ENCODE measurements around the gene ST3GAL4. TPM values are rescaled to one million over a fixed set of nuclear protein-coding genes. Genes with fewer than 3 reads are reported as not detected.

The ST3GAL4 gene
- total and polyA plus RNA-seq, 2 of the 8 experiments (the other 6 are each of a cell fraction or from before 2014, with no cell fraction given) = 15.6 to 20.0 TPM

- H2BK15ac ChIP-seq (ENCODE audit: low read length) = no peak overlapping the region
- H3K27ac ChIP-seq (ENCODE audit: low read depth, low read length) = no peak overlapping the region
- H3K4ac ChIP-seq (replicated peaks; ENCODE audit: insufficient read length, low read depth, low read length) = no peak overlapping the region
- DNase-seq (ENCODE audit: low read depth in 1 of 2, low spot score in 2 of 2) = no peak
- no peaks in the 10 kb centered on the region; the same call in 1 of the 2 replicates for H3K79me1 ChIP-seq (ENCODE audit: low read depth, low read length)
- no peak overlapping the region for H2AK5ac ChIP-seq (ENCODE audit: low read depth, low read length)
- H2BK20ac ChIP-seq (ENCODE audit: low read length) = no peak overlapping the region
- no peak overlapping the region for H3K4me2 ChIP-seq (ENCODE audit: insufficient read depth in 1 of 2, low read depth in 2 of 2, low read length in 2 of 2)
- POLR2A ChIA-PET (ENCODE audit: partially characterized antibody) = interaction anchor here (1.8 to 2.0 kb wide), 2 partner anchors 10 to 16 kb away, joined by 6 read pairs; no protein-coding TSS in a partner anchor
- H3K14ac ChIP-seq (ENCODE audit: insufficient read length) = no peak overlapping the region
- no peak overlapping the region for H4K8ac ChIP-seq (ENCODE audit: extremely low read depth, insufficient read depth, low read length)
- no peak overlapping the region for H4K91ac ChIP-seq (replicated peaks; ENCODE audit: insufficient read length, low read length)
- no peak overlapping the region for H3K9ac ChIP-seq (replicated peaks in 1 of 4; ENCODE audit: extremely low read depth in 1 of 4, low read depth in 3 of 4, low read length in 3 of 4)
- no peak overlapping the region for H2BK12ac ChIP-seq (ENCODE audit: low read depth, low read length)
- FAIRE-seq = no peak
- no peak overlapping the region for H3K18ac ChIP-seq (ENCODE audit: extremely low read depth, low read length)
- H4K5ac ChIP-seq (ENCODE audit: insufficient read length, low read depth, low read length) = no peak overlapping the region
- H4K20me1 ChIP-seq (replicated peaks in 1 of 2; ENCODE audit: control insufficient read depth in 1 of 2, insufficient read depth in 2 of 2, low read length in 2 of 2) = peaks cover 0 to 2% of the 10 kb centered on the region in 2 experiments
- CTCF ChIA-PET (ENCODE audit: partially characterized antibody) = interaction anchor here (0.7 to 6.5 kb wide), 12 partner anchors 9 to 283 kb away, joined by 3 to 31 read pairs (median 4); no protein-coding TSS in a partner anchor
- H3K9me3 ChIP-seq (ENCODE audit: insufficient read depth in 2 of 2, low read depth in 1 of 2, low read length in 1 of 2) = no peaks in the 10 kb centered on the region
- H2AFZ ChIP-seq (ENCODE audit: low read length) = no peak overlapping the region
- H2BK120ac ChIP-seq (replicated peaks; ENCODE audit: low read depth, low read length) = no peak overlapping the region
- H3K23me2 ChIP-seq (ENCODE audit: low read depth, low read length) = 0 out of 2 replicates have a peak, but pooled peaks cover under 1% of the 10 kb centered on the region
- H3K56ac ChIP-seq (replicated peaks; ENCODE audit: insufficient read length, low read depth, low read length) = no peak overlapping the region
- H3K4me1 ChIP-seq (replicated peaks in 1 of 4; ENCODE audit: control insufficient read depth in 3 of 4, insufficient read depth in 4 of 4, low read length in 3 of 4) = peaks cover 0 to 18% (median 6%) of the 10 kb centered on the region in 4 experiments; a peak in 5 of 7 replicates
- H3K79me2 ChIP-seq (ENCODE audit: control insufficient read depth in 1 of 2, insufficient read depth in 2 of 2, low read length in 2 of 2) = no peaks in the 10 kb centered on the region; a peak in 1 of 4 replicates
- TF ChIP-seq PHF8 (conservative IDR thresholded peaks at IDR 0.05; ENCODE audit: low read depth, low read length) (no peak), MAFK (IDR thresholded peaks at IDR 0.05; ENCODE audit: low read depth, low read length) (no peak), ASH2L (IDR thresholded peaks at IDR 0.05; ENCODE audit: low read length) (no peak), SIRT6 (IDR thresholded peaks at IDR 0.05; ENCODE audit: low read length) (no peak), POLR2AphosphoS5 (IDR thresholded peaks at IDR 0.05; ENCODE audit: low read depth, low read length) (no peak), FOSL1 (IDR thresholded peaks at IDR 0.05; ENCODE audit: insufficient read depth, low read depth, low read length) (no peak)
- H2BK5ac ChIP-seq (ENCODE audit: low read depth, low read length) = no peak overlapping the region
- H3K27me3 ChIP-seq (replicated peaks in 1 of 4; ENCODE audit: control insufficient read depth in 3 of 4, extremely low read depth in 1 of 4, insufficient read depth in 3 of 4, low read length in 3 of 4) = no peaks in the 10 kb centered on the region
- H3K36me3 ChIP-seq (ENCODE audit: control insufficient read depth in 2 of 4, insufficient read depth in 4 of 4, low read length in 3 of 4) = no peaks in the 10 kb centered on the region
- H3K23ac ChIP-seq (ENCODE audit: insufficient read length) = no peak overlapping the region
- no peak overlapping the region for H3K4me3 ChIP-seq (ENCODE audit: extremely low read depth in 1 of 4, insufficient read depth in 2 of 4, low read depth in 3 of 4, low read length in 4 of 4)
- WGBS, 2 experiments (ENCODE audit: extremely low coverage in 1 of 2, insufficient coverage in 1 of 2, insufficient read length in 1 of 2, insufficient replicate concordance in 2 of 2, low coverage in 1 of 2, low lambda C conversion rate in 2 of 2, missing lambda C conversion rate in 1 of 2) = 84% methylated on average over 6 of the region's 6 CpGs; no CpG with 5 or more reads in 1 of the 2 experiments
Measured at GRCh38 chr11:126432525-126432924, 77.0 kb downstream of the ST3GAL4 start.
